Fibroblast of lung (primary cell): ENCODE results near the gene RASEF.

Experiments used
- EZH2 ChIP-seq: IDR thresholded peaks from 2 replicates; pipeline ENCODE4 v1.5.1; 2012; ENCODE audit warnings: low read length, control low read depth, mild to moderate bottlenecking; ENCODE audit errors: missing control alignments
- TF ChIP-seq, protein P1 (sequence below), 2 donors: IDR thresholded peaks in 1 of 2; conservative IDR thresholded peaks in 1 of 2; 1 replicate in 1 of 2; 2 replicates in 1 of 2; pipeline ENCODE4 v1.5.1; 2011 to 2012; ENCODE audit warnings: low read length in 2 of 2, control low read depth in 1 of 2, inconsistent platforms in 1 of 2, low read depth in 1 of 2, mild to moderate bottlenecking in 1 of 2

DNA sequence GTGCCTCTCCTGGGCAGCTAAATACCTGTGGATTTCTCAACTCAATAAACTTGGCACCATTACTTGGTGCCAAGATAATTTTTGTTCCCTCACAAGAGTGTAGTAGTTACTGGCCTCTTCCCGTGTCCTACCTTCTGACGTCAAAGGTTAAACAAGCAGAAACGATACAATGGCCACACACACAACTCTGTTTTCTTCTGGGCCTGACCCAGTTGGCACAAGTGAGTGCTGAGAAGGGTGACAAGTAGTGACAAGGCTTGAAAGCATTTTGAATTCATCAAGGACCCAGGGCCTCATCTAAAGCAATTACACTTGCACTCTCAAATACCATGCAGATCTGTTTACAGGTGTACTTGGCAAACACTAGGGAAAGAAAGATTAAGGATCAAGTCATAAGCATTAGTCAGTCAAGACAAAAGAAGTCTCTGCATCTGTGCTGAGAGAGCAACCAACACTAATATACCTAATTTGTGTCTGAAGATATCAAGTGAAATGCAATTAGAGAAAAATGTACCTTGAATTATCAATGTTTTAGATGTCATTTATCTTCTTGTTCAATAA lies 30.8 kb downstream of the RASEF start:
- TF ChIP-seq, protein P1, sequence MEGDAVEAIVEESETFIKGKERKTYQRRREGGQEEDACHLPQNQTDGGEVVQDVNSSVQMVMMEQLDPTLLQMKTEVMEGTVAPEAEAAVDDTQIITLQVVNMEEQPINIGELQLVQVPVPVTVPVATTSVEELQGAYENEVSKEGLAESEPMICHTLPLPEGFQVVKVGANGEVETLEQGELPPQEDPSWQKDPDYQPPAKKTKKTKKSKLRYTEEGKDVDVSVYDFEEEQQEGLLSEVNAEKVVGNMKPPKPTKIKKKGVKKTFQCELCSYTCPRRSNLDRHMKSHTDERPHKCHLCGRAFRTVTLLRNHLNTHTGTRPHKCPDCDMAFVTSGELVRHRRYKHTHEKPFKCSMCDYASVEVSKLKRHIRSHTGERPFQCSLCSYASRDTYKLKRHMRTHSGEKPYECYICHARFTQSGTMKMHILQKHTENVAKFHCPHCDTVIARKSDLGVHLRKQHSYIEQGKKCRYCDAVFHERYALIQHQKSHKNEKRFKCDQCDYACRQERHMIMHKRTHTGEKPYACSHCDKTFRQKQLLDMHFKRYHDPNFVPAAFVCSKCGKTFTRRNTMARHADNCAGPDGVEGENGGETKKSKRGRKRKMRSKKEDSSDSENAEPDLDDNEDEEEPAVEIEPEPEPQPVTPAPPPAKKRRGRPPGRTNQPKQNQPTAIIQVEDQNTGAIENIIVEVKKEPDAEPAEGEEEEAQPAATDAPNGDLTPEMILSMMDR (conservative IDR thresholded peaks at IDR 0.05 in 1 of 2, IDR thresholded peaks at IDR 0.05 in 1 of 2; ENCODE audit: low read depth in 1 of 2, low read length in 2 of 2): no peak
- TF ChIP-seq EZH2: no peak
